Heart left ventricle (tissue), 13 donors: ENCODE results near the gene CELF4.

Experiments
- POLR2A ChIP-seq, 2 donors: fragments of 450-650 bp; IDR thresholded peaks; one replicate each; pipeline ENCODE4 v1.6.1; 2017; ENCODE audit warnings: antibody characterized with exemption in 2 of 2, mild to moderate bottlenecking in 2 of 2, moderate library complexity in 2 of 2
- TF ChIP-seq, protein P1 (sequence below), 12 donors: fragments of 200-600 bp; sonication (generic) in 4 of 12; IDR thresholded peaks; one replicate each; pipeline versions ENCODE4 v1.5.0 to v1.8.0; 2018 to 2022; ENCODE audit warnings: antibody characterized with exemption in 12 of 12, mild to moderate bottlenecking in 5 of 12
- donor health status: ischemic (EF 13 %, LVEDD 7.1; RV severe dilation, severe dysfunction).
- donor health status: DM: no; HTN: yes; CAD: no.
- donor health status: DM: no; HTN: no; CAD: no.
- donor health status: ischemic (EF 25% LVEDD 6.9; RV normal size, moderate dysfunction).
- donor health status: ischemic (EF 25% LVEDD 5.7; RV mildly dilated, moderate dysfunction).
- donor health status: ischemic (EF 35%, LVEDD 5.7; RV mildly dilated, moderate dysfunction).
- donor health status: nonischemic (EF 11% LVEDD 7.7; RV severe dilation, severe dysfunction).
- donor health status: DM: yes; HTN: yes; CAD: no.
- donor health status: PGD.
- donor health status: ischemic (EF 29% LVEDD 5.4; RV normal size, mild dysfunction).
- donor health status: nonischemic (EF 23%, LVEDD 6.1; RV moderate dilation, normal function).

DNA sequence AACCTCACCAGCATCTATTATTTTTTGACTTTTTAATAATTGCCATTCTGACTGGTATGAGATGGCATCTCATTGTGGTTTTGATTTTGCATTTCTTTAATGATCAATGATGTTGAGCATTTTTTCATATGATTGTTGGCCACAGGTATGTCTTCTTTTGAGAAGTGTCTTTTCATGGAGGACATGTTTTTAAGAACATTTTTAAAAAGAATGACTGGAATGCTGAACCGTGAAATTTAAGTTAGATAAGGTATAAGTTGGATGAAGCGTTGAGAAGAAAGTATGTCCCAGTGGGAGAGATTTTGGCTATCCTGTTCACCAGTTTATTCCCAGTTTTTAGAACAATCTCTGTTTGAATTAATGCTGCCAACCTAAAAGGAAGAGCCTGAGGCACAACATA is 365.9 kb downstream of the CELF4 start:
- TF ChIP-seq, protein P1, sequence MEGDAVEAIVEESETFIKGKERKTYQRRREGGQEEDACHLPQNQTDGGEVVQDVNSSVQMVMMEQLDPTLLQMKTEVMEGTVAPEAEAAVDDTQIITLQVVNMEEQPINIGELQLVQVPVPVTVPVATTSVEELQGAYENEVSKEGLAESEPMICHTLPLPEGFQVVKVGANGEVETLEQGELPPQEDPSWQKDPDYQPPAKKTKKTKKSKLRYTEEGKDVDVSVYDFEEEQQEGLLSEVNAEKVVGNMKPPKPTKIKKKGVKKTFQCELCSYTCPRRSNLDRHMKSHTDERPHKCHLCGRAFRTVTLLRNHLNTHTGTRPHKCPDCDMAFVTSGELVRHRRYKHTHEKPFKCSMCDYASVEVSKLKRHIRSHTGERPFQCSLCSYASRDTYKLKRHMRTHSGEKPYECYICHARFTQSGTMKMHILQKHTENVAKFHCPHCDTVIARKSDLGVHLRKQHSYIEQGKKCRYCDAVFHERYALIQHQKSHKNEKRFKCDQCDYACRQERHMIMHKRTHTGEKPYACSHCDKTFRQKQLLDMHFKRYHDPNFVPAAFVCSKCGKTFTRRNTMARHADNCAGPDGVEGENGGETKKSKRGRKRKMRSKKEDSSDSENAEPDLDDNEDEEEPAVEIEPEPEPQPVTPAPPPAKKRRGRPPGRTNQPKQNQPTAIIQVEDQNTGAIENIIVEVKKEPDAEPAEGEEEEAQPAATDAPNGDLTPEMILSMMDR (IDR thresholded peaks at IDR 0.05), result no peak
- no peak for TF ChIP-seq POLR2A (IDR thresholded peaks at IDR 0.05)
